RPMI8226 (cell line): Measurements from ENCODE around the gene SOS1.

Experiments
- DNase-seq: peaks from one replicate; pipeline ENCODE4 v3.0.0-alpha.2; 2015

Gene SOS1

DNA sequence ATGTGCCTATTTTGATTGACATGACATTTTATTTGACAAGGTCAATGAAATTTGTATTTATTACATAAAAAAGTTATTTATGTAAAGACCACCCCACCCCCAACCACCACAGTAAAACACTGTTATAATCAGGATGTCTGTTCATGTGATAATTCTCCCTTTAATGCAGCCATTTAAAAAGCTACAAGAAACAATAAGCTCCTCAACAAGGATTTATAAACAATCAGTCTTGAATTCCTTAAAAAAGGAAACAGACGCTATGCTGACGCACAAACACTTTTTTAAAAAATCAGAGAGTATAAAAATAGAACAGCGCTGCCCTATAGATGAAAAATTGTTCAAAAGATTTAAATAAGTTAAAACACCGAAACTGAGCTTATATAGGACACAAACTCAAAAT, 102.2 kb downstream of the SOS1 start:
- DNase-seq = no peak

DNA sequence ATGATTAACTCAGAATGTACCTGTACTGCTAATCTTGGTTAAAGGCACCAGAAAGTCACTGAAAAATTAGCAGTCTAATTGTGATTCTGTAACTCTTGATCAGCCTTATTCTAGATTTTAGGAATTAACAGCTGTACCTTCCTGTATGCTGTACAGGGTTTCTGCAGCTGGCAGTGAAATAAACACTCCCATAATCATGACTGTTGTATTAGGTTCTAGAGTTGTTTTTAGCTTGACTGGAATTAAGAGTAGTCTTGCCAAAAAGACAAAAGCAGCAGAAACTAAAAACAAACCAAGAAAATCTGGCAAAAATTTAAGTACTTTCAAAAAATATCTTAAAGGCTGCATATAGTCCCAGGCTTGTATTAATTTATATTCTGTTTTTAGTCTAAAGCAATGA, 103.5 kb downstream of the SOS1 start:
- no peak for DNase-seq

DNA sequence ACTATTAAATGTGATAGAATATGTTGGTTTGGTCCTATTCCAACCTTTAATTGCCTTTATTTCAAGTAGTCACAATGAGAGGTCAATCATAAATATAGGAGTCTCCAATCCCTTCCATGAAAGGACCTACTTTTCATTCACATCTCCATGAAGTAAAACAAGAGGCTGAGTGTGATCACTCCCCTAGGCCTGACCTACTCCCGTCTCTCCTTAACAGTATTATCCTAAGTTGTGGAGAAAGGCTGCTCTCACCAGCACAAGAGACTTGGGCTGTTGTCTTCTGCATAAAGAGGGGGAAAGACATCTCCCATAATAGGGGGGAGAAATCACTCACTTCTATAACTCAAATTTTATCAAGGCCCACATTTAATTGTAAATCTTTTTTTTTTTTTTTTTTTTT, 105.4 kb downstream of the SOS1 start:
- no peak for DNase-seq

DNA sequence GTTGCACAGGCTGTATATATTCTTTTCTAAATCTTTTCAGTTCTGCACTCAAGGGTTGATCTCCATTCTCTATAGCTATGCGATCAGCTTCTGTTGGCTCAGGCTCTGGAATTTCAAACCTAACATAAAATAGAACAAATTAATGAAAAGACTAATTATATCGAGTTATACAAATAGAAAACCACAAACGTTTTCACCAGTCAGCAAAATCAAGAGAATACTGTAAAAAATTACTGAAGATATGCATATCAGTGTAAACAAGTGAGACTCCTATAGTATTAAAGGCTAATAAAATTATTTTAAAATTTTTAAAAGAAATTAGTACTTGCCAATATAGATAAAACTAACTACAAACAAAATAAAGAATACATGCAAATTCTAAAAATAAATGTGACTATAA, 107.0 kb downstream of the SOS1 start:
- DNase-seq = no peak

DNA sequence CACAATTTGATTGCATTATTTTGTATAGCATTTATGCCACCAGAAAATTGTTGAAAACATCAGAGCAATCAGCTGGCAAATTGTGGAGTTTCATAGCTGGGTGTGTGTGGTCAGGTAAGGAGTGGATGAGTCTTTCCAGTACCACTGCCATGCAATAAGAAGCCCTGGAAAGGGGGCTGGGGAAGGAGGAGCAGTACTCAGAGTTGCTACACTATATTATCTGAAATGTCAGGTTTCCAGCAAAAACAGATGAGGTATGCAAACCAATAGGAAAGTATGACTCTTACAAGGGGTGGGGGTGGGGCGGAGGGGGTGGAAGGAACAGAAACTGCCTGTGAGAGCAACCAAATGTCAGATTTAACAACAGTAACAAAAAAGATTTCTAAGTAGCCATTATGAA, 112.2 kb downstream of the SOS1 start:
- no peak for DNase-seq

DNA sequence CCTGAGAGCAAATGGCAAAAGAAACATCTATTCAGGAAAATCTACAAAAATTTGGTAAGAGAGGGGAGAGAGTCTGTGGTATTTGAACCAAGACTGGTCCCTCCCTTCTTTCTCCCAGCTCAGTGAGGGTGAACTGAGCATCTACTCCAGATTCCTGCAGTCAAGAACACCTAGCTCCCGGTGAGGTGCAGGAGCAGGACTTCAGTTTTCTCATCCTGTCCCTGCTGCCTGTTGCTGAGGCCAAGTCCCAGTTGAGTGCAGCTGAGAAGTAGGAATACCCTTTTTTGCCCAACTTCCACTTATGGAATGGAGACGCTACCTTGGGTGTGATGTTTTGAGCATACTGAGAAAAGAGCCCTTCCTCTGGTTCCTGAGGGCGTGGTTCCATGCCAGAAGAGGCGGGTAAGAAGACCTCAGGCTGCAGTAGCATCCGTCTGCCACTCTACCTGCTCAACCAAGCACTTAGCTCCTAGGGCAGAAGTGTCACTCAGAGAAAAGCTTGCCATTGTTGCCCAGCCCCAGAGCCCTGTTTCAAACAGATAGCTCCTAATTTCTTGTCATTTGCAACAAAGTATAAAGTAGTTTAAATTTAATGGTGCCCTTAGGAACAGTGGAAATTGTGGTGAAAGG, 112.9 kb downstream of the SOS1 start:
- DNase-seq = no peak

DNA sequence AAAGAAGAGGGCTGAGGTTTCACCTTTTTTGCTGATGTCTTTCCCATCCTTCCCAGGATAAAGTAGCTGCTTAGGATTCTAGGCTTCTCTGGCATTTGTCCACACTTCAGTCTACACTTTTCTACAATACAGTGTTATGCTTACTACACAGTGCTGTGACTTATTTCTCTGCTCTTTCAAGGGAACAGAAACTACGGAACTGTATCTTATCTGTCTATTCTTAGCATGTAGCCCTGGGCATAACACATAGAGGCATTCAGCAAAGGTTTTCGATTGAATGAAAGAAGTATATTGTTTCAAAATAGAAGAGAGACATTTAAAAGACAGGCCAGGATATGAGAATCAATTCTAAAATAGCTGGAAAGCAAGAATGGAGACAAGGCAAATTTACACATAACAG, 120.3 kb downstream of the SOS1 start:
- no peak for DNase-seq

DNA sequence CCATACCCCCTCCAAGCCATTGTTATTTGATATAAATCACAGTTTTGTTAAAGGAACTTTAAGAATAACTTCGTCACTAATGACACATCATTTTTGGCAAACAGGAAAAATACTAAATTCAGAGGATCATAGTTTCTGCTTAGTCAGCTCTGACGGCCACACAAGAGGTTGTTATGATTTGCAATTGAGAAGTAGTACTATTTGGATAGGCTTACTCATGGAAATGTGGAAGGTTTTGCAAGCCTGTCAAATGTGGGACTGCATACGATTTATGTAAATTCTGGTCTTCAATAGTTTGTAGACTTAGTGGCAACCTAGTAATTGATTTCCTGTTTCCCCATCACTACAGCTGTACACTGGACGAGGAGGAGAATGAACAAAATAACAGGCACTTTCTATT, 123.1 kb downstream of the SOS1 start:
- no peak for DNase-seq

DNA sequence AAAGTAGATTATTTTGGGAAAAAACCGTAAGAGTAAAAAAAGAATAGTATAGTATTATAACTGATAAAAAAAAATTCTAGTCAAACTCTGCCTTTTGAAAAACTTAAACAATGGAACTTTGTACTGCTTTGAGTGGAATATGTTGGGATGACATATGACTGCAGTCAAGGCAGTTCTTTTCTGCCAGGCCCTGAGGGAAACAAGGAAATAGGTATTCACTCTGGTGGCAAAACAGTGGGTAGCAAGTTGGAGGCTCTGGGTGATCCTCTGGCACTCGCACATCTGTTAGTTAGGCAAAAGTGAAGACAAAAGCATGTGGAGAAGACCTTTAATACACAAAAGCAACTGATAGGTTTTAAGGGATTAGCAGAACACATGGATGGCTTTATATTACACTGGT, 129.0 kb downstream of the SOS1 start:
- no peak for DNase-seq

DNA sequence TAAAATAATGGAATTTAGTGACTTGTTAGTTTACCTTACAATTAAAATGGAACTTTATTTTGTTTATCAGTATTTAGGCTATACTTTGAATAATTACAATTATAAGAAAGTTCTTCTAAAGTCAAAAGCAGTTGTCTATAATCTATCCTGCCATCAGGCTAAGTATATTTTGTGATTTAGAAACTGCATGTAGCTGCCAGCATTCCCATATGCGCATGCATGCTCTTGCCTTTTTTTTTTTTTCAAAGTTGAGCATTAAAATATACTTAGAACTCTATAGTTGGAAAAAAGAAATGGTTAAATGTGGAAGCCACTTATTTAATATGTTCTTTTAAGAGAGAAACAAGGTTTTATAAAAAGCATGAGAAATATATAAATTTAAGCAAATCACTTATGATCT, 132.1 kb downstream of the SOS1 start:
- no peak for DNase-seq

DNA sequence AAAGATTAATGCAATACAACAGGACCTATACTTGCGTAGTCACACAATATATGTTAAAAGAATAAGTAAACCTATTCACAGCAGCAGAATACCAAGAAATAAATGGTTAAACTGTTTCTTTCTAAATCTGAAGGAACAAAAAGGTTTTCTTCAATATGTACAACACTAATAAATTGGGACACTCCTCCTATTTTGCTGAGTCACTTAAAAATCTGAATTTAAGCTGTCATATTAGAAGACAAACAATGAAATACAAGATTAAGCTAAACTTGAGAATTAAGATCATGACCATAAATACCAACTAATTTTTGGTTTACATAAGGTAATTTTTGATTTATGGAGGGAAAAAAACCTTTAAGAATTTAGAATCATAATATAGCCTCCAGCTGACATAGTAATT, 138.4 kb downstream of the SOS1 start:
- DNase-seq = no peak

DNA sequence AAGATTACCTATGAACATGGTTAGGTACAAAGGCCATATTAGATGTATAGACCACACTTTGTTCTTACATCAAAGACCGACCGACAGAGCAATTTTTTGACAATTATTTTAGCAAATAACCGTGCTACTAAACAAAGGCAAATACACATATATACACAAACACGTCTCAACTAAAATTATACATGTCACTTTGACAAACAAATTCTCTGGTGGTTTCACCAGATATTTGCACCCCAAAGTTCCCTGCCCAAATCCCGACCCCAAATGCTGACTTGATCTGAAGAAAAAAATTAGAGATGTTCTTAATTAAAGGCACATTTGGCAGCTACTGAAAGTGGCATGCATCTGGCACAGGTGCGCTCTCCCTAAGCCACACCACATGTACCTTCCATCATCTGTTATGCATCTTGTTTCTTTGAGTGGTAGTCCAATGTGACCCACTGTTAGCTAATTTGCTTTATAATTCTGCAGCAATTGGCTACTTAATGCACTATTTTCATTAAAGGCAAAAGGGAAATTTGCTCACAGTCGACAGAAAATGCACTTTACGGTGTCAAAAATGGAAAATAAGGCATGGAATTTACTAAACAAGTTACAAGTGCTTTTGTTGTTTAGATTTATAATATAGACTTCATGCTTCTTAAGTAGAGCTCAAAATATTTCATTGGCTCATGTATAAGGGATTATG, 139.0 kb downstream of the SOS1 start:
- DNase-seq = no peak

DNA sequence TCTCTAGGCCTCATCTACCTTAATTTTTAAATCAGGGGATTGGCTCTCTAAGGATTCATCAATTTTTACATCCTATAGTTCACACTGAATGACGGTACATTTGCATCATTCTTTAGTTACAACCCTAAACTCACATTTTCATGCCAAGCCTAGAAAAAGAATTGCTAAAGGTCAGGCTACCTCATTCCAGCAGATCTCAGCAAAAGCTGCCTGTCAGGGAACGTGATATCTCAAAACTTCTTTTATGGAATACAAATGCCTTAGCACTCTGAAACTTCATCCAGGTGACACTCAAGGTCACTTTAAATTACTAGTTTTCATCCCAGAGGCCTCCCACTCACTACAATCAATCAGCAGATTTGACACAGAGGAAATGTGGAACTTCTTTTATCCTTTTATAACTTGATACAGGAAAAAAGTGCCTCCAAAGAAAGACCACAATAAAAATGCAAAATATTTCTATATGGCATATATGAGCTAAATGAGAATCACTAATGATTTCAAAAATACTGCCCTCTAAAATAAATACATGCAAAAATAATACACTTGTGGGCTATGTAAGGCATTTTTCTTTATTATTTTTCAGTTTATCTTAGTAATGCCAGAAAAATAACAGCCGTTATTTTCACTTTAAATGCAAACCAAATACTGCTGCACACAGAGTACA, 139.7 kb downstream of the SOS1 start:
- no peak for DNase-seq

DNA sequence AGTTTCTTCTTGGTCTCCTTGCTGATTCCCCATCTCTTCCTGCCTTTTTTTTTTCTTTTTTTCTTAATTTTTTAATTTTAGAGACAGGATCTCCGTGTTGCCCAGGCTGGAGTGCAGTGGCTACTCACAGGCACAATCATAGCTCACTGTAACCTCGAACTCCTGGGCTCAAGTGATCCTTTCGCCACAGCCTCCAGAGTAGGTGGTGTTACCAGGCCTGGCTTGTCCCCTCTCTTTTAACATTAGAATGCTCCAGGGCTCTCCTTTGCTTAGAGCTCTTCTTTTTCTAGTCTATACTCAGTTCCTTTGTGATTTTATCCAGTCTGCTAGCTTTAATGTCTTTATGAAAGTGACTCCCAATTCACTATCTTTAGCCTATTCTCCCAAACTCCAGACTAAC, 141.9 kb downstream of the SOS1 start:
- no peak for DNase-seq

DNA sequence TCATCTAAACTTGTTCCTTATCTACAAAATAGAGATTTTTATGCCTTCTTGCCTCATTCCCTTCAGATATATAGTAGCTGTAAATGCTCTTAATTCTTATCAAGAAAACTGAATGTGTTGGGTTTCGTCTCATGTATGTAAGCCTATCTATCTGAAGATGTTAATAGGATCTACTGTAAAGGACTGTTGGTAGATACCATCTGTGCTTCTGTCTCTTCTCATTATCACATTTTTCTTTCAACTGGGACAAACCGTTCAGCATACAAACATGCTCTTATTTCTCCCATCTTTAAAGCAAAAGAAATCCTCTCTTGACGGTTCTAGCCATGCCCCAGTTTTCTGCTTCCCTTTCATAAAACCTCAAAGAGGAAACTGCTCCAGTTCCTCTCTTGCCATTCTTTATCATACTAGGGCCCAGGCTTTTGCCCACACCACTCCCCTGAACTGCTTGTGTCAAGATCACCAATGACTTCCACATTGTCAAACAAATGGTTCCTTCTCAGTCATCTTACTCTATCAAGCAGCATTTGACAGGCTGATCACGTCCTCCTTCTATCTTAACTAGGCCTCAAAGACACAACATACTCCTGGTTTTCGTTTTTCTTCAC, 142.5 kb downstream of the SOS1 start:
- no peak for DNase-seq

DNA sequence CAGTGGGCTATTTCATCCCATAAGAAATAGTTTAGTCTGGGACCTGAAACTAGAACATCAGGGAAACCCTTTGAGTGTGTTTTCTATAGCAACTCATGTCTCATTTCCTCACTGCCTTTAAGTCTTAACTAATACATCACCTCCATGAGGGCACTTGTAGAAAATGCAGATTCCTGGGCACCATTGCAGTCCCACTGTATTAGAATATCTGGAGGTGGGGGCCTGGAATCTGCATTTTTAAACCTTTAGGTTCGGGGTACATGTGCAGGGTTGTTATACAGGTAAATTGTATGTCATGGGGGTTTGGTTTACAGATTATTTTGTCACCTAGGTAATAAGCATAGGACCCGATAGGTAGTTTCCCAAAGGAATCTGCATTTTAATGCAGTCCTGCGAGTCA, 143.8 kb downstream of the SOS1 start:
- DNase-seq = no peak

DNA sequence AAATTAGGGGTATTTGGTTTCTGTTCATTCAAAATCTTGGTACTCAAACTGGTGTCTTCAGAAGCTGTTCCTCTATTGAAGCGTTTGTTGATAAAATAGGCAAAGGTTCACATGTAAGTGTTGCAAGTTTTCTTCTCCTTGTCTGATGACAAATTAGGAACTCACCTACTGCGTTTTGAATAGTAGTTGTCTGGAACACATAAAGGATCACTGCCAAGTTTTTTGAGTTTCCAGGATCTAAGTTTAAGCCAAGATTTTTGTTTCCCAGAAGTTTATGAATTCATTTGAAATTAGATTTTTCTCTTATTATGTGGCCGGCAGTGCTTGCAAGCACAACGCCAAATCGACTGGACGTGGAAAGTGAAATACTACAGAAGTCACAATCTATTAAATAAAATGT, 145.8 kb downstream of the SOS1 start:
- no peak for DNase-seq

DNA sequence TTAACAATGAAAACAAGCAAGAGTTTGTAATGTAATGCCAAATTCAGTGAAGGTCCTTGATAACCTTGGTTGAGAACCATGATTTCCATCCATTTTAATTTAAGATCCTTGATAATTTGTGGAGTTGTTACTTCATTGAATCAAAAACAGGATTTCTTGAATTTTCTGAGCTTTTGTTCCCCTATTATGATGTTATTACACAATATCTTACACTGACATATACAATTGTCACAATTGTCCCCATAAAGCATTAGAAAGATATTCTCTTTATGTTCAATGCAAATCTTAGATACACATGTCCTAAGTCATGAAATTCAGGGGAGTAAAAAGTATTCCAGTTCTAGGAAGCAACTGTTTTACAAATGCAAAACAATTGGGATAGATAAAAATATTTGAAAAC, 147.6 kb downstream of the SOS1 start:
- no peak for DNase-seq

DNA sequence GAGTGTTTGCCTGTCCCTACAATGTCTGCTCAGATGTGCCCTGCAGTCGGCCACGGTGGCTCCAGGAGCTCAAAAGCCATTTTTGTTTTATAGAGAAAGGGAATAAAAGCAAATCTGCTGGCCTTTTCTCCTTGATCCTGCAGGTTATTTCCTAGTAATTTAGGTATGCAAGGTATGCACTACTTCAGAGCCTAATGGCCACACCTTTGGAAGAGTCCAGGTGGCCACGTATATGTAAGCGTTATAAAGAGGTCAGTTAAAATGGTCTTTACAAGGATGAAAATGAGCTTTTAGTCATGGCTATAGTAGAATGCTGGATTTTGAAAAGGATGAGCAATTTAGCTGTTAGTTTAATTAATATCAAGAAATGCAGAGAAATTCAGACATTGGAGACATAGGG, 149.5 kb downstream of the SOS1 start:
- no peak for DNase-seq

DNA sequence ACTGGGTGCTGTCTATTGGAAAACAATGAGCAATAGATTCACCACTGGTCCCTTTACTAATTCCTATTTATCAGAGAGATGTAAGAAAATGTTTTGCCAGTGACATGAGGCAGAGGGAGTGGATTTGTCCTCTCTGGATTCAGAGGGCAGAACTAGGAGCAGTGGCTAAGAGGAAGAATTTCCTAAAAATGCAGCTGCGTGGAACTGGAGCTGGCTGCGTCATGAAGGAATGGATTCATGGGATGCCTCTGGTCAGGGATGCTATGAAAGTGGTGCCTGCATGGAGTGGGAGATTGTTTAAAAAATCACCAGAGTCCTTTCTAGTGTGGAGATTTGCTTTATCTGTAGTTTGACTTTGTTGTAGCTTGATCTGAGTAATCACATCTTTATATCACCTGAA, 152.8 kb downstream of the SOS1 start:
- no peak for DNase-seq

DNA sequence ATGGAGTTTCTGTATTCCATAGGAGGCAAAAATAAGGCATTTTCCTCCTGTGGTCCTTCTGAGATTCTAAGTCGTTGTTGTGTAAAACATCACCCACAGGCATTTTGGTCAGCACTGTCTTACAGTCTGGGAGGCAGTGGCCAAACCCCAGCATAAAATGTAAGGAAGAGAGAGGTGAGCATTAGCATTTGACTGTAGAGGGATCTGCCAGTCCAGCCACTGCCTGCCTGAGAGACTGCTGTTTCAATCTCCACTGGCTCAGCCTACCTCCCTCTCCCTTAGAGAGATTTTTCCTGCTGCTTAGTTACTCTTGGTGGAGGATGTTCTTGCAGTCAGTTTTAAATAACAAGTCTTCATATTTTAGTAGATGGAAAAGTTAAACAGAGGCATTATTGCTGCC, 154.2 kb downstream of the SOS1 start:
- no peak for DNase-seq

DNA sequence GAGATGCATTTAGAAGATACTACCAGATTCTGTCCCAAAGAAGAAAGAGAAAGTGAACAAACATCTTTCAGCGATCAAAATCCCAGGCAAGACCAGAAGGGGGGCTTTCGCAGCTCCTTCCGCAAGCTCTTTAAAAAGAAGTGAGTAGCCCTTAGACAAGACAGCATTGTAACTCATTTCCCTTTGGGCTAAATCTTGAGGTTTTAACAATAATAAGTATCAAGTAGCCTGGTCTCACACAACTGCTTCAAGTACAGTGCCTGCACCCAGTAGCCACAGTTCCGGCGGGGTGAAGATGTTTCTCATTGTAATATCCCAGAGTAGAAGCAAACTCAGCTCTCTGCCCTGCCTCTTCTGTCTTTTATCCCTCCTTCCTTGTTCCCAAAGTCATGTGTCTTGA, 154.8 kb downstream of the SOS1 start:
- DNase-seq = no peak

DNA sequence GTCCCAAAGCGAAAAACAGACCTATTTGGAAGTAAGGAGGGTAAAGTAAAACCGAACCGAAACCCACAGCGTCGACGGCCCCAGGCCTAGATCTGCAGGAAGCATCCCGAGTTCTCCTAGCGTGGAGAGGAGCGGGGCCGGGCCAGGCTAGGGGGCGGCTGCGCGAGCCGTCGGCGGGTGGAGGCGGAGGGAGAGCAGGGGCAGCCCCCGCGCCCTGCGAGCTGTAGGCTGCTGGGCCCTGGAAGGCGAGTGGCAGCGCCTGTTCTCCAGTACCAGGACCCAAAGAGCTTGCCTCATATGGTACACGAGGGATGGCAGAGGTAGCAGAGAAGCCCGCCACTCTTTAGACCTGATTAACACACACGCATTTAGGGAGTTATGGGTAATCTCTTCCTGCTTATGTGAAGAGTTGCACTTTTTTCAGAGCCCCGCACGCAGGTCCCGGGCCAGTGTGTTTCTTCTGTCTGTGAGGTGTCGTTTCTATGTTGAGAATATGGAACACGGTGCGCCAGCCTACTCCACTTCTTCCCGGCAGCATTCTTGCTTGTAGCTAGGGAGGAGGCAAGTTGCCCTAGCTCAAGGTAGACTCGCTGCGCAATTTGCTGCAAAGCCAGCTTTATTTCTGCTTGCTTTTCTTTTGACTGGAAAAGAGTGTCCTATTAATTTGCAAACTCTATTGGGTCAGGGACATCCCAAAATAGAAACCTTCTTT, 160.1 kb downstream of the SOS1 start:
- DNase-seq = no peak
